ENCODE data around the gene SLC46A3.

Gene SLC46A3

DNA sequence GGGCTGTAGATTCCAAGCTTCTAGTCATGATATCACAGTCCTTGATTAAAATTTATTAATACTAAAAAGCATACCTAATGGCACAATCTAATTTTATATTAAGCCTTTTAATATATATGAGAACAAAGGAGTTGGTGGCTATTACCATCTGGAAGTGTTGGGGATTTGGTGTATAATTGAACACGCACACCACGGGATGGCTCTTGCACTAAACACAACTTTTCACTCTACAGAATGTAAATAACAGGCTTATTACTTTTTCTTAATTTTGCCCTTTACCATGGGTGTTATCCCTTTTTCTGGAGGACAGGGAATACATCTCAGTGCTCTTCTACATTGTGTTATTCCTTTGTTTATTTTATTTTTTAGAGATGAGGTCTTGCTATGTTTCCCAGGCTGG, 38.2 kb downstream of the SLC46A3 start:
- DNase-seq = no peak

- no peak for DNase-seq
Observed at GRCh38 chr13:28679628-28680027, 39.1 kb downstream of the SLC46A3 start.

GRCh38 chr13:28678809-28679208, 40.0 kb downstream of the SLC46A3 start:
- DNase-seq = no peak

DNA sequence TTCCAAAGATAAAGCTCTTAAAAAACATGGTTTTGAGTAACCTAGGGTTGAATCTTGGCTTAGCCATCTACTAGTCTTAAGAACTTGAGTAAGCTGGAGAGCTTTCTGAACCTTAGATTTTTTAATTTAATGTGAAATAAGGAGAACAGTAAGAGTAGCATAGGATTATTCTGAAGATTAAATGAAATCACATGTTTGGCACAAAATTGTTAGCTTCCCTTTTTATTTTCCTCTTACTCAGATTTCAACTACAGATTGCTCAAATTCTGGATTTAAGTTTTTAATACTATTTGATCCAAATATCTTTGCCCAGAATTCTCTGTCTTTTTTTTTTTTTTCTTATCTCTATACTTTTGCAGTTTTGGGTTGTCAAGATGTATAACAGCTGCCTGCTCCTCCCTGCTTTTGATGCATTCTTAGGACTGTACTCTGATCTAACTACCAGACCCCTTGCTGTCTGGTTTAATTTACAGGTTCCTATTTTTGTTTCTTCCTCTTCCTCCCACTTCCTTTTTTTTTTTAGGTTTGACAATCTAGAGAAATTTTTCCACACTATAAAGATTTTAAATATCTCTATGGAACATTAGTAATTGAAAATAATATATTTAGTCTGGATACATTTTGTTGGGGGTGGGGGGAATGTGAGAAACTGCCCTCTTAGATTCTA, 47.5 kb downstream of the SLC46A3 start:
- no peak for DNase-seq

DNA sequence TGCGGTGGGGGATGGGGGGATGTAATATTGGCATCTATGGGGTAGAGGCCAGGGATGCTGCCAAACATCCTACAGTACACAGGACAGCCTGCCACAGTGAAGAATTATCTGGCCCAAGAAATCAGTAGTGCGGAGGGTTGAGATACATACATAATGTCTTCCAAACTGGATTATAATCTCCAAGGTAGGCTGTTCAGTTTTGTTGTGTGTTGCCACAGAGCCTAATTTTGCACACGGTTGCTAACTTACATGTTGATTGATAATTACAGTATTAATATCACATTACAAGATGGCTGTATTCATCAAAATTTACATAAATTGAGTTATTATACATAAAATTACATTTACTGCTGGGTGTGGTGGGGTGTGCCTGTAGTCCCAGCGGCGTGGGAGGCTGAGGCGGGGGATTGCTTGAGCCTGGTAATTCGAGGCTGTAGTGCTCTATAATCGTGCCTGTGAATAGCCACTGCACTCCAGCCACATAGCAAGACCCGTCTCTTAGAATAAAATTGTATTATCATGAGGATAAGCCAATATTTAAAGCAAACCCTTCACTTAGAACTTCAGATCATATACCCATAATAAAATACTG, 51.8 kb downstream of the SLC46A3 start:
- DNase-seq = no peak

DNA sequence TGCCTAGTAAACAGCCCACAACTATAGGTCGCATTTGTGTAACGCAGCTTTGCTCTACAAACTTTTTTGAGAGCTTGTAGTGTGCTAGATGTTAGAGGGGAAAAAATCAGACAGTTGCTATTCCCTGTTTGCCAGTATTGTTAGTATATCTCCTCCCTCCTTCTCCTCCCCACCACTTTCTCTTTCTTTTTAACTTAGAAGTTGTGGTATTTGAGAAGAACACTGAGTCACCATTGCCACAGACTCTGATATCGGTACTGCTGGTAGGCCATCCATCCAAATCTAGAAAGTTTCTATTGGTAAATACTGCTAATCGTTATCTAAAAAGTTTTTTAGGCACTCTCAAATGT, 59.2 kb downstream of the SLC46A3 start:
- peak; percentile 22 for DNase-seq

GRCh38 chr13:28658796-28659620, 59.8 kb downstream of the SLC46A3 start, which contains the start of gene POMP:
Gene POMP, plus strand, starts transcription at chr13:28659130. Its CDS starts 55 bp downstream, at chr13:28659185.
- DNase-seq = peak; percentile 94

DNA sequence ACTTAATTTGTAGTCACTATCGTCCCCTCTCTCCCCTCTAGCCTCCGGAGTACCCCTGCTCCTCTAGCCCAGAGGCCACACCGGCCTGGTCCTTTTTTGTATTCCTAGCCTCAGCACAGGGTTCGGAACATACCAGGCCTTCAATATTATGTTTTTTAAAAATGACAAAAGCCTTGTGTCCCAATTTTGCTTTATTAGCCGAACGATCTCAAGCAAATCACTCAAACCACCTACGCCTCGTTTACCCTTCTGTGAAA, 60.3 kb downstream of the SLC46A3 start:
- DNase-seq = no peak

- no peak for DNase-seq
Observed at GRCh38 chr13:28657784-28658538, 60.8 kb downstream of the SLC46A3 start.

DNA sequence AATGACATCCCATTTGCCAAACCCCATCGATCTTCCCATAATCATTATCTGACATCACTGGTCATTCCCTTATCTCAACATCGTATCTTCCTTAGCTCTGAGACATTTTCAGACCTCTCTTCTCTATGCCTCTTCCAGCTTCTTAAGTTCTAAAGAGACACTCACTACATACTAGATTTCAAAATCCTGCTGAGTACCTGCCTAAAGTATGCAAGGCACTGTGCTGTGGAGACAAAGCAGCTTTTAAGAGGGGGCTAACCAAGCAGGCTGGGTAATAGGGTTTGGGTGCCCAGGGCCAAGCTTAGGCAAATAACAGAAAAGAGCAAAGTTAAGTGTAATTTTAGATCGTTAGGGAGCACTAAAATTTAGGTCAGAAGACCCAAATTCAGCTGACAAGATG, 63.2 kb downstream of the SLC46A3 start:
- no peak for DNase-seq

GRCh38 chr13:28654276-28654675, 64.5 kb downstream of the SLC46A3 start:
- DNase-seq = no peak

GRCh38 chr13:28653111-28653510, 65.7 kb downstream of the SLC46A3 start:
- no peak for DNase-seq

GRCh38 chr13:28651810-28652401, 66.9 kb downstream of the SLC46A3 start:
- DNase-seq = no peak

DNA sequence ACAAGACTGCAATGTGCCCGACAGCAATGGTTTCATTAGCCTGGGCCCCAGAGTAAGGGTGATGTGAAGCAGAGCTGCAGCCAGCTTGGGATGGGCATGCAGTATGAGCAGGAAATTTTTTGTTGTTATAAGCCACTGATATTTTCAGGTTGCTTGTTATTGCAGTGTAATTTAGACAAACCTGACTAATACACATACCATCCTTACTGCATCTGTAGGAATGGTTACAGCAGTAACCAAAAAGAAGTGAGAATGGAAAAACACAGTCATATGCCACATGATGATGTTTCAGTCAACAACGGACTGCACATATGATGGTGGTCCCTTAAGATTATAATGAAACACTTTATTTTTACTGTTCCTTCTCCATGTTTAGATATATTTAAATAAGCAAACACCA, 68.5 kb downstream of the SLC46A3 start:
- no peak for DNase-seq

Measured in activated CD4-positive, alpha-beta T cell treated with anti-CD3 and anti-CD28 coated beads for 48 hours (primary cell).